ENCODE data around the gene ANKRD13A.
A peak's percentile ranks its signal among the peaks of the same experiment; 100 is the strongest.
"Not testable (repeated sequence)": the region's sequence is repeated elsewhere in the genome, so short reads cannot be mapped to it uniquely, and the experiment has no call there.

ANKRD13A gene

GRCh38 chr12:109986236-109986635 is 13.0 kb upstream of the ANKRD13A start:
- DNase-seq, result not testable (repeated sequence)

GRCh38 chr12:109987615-109988014 is 11.6 kb upstream of the ANKRD13A start:
- DNase-seq, result no peak

DNA sequence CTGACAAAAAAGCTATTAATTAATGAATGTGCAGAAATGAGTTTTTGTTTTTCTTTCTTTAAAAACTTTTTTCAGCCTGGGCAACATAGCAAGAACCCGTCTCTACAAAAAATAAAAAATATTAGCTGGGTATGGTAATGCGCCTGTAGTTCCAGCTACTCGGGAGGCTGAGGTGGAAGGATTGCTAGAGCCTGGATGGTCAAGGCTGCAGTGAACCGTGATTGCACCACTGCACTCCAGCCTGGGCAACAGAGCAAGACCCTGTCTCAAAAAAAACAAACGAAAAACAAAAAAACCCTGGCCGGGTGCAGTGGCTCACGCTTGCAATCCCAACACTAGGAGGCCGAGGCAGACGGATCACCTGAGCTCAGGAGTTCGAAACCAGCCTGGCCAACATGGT is 11.0 kb upstream of the ANKRD13A start:
- DNase-seq, result no peak

DNA sequence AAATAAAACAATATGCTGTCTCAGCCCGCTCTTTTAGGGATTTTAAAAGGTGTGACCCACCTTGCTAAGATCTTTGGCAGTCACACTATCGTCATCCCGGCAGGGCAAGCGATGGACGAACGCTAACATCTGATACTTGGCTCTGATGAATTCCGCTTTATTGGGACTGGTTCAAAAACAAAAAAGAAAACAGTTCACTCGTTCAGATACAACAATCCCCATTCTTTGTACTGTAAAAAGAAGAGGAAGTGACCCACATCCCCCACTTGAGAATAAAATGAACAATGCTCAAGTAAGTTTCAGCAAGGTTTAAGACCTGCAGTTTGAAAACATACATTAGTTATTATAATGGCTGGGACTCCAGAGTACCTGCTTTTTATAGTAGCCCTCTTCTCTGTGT is 10.3 kb upstream of the ANKRD13A start:
- DNase-seq, result no peak

GRCh38 chr12:109989380-109989779 is 9.8 kb upstream of the ANKRD13A start:
- no peak for DNase-seq

DNA sequence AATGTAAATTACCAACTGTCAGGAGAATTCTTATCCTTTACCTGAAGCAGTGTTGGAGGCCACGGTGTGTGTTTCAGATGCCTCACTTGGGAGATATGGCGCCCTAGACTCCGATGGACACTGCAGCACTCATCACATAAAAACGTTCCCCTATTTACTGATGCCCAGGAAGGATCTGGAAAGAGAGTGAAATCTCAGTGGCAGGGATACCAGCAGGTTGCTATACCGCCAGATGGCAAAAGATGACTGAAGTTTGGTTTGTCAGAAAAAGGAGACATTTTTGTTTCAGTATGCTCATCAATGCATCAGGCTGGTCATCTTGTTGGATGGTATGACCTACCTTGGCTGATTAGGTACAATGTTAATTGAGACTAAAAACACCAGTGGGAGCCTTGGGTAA is 7.6 kb upstream of the ANKRD13A start:
- no peak for DNase-seq

- DNase-seq, result no peak
Observed at GRCh38 chr12:109993091-109993490, 6.1 kb upstream of the ANKRD13A start.

GRCh38 chr12:109994401-109995175 is 4.6 kb upstream of the ANKRD13A start:
- no peak for DNase-seq

- no peak for DNase-seq
Observed at GRCh38 chr12:109995361-109995685, 3.9 kb upstream of the ANKRD13A start.

DNA sequence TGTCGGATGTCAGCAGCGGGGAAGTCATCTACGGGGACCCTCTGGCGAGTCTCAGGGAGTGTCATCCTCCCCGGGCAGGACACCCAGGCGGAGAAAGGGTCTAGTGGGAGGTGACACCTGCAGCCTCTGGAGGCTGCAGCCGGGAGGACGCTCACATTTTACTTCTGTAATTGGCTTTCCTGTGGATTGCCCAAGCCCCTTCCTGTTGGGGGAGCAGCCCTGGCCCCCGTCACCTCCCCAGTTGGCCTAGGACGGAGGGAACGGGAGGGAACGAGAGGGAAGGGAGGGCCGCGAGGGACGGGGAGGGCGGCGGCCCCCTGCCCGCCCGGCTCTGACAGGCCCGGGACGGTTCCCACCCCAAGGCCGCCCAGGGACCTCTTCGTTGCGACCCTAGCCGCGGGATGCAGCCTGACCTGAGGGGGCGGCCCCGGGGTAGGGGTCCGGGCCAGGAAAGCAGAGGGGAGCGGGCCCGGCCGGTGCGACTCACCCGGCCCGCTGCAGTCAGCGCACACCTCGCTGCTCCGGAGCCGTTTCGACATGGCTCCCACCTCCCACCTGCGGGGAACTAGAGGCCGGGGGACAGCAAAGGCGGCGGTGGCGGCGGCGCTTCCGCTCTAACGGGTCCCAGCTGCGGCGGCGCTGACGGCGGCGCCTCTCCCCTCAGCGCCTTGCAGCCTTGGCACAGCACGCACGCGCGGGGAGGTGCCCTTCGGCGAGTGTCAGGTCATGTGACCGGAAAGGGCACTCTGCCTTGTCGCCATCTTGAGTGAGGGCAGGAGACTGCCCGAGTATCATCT is 3.3 kb upstream of the ANKRD13A start, which contains the start of gene GIT2:
GIT2 (minus strand) TSS at position 683 of the 797 bp plus-strand sequence; CDS start at position 539, 144 bp downstream.
- DNase-seq, result peak; percentile 95

DNA sequence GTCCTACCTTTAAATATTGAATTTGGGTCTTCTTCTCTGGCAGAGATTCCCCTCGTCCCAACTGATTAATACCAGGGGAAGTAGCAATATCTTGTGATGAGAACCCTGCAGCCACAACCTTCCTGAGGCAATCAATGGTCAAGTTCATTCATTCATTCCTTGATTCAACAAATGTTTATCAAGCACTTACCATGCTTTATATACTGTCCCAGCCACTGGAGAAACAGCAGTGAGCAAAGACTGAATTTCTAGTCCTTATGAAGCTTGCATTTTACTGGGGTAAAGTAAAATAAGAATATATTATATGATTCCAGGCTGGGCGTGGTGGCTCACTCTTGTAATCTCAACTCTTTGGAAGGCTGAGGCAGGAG is 2.8 kb upstream of the ANKRD13A start:
- DNase-seq, result no peak

DNA sequence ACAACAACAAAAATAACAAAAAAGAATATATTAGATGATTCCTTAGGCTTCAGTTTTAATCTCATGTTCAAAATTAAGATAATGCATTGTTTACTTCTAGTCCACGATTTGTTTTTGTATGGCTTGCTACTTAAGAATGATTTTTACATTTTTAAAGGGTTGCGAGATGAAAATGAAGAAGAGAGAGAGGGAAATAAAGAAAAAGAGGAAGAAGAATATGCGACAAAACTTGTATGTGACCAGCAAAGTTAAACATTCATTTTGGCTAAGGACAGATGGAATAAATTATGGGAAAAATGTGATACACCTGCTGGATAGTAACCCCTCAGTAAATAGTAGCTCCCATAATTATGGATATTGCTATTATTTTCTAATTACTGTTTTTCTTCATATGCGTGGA is 1.8 kb upstream of the ANKRD13A start:
- no peak for DNase-seq

GRCh38 chr12:109998241-109998903 is 858 bp upstream of the ANKRD13A start:
- no peak for DNase-seq

DNA sequence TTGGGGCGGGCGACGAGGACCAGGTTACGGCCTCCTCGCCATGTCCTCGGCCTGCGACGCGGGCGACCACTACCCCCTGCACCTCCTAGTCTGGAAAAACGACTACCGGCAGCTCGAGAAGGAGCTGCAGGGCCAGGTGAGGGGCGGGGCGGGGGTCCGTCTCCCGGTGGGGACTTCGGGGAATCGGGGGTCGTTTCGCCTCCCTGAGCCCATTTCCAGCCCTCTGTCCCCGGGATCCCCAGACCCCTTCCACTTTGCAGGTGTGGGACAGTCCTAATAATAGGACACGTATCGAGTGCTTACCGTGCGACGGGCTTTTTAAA is 380 bp downstream of the ANKRD13A start:
- DNase-seq, result no peak

DNA sequence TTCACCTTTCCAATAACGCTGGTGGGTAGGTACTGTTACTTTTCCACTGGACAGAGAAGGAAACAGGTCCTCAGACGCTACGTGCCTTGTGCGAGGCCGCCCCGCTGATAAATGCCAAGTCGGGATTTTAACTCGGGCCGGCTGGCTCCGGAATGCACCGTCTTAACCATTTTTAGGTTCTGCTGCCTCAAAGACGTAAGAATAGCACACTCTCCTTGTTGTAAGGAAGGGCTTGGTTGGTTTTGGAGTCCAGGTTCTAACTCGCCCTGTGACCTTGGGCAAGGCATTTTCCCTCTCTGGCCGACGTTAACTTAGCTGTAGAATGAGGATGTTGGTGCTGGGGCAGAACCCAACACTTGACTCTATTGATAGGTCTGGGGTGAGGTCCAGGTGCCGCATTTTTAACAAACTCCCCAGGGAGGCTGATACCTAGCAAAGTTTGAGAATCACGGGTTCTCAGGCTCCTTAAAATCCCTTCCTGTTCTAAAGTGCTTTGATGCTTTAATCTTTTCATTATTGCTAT is 814 bp downstream of the ANKRD13A start:
- no peak for DNase-seq

- DNase-seq, result no peak
Observed at GRCh38 chr12:110001596-110001995, 2.4 kb downstream of the ANKRD13A start.

- DNase-seq, result no peak
Observed at GRCh38 chr12:110002676-110003515, 3.7 kb downstream of the ANKRD13A start.

- no peak for DNase-seq
Observed at GRCh38 chr12:110004598-110004997, 5.4 kb downstream of the ANKRD13A start.

GRCh38 chr12:110005319-110005973 is 6.2 kb downstream of the ANKRD13A start:
- no peak for DNase-seq

DNA sequence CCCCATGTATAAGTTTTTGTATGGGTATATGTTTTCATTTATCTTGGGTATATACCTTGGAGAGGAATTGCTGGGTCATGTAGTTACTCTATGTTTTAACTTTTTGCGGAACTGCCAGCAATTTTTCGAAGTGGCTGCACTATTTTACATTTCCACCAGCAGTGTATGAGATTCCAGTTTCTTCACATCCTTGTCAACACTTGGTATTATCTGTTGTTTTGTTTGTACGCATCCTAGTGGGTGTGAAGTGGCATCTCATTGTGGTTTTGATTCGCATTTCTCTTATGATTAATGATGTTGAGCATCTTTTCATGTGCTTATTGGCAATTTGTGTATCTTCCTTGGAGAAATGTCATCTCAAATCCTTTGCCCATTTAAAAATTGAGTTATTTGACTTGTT is 6.9 kb downstream of the ANKRD13A start:
- no peak for DNase-seq

- no peak for DNase-seq
Observed at GRCh38 chr12:110007881-110008280, 8.7 kb downstream of the ANKRD13A start.

All from activated naive CD4-positive, alpha-beta T cell treated with anti-CD3 and anti-CD28 coated beads, Interleukin-2, amount 50 U/mL, for 16 hours (primary cell).